Memory B cell (primary cell): ENCODE data around the gene EFL1.

Experiments used
- ATAC-seq: fragments of 150-1000 bp; cut with Tn5 transposase; 2 replicates; pipeline ENCODE4 v1.10.0; 2021; ENCODE audit warnings: low read depth, mild to moderate bottlenecking, moderate library complexity
- DNase-seq, 2 donors: peaks; one replicate each; pipeline ENCODE4 v3.0.0; 2022; ENCODE audit warnings: low spot score in 2 of 2
- H3K27ac Mint-ChIP-seq: one replicate; pipeline ENCODE4 v1.8.0; 2022; ENCODE audit warnings: mild to moderate bottlenecking, moderate library complexity, mixed read lengths
- H3K27me3 Mint-ChIP-seq: one replicate; pipeline ENCODE4 v1.8.0; 2022; ENCODE audit warnings: mixed read lengths
- H3K36me3 Mint-ChIP-seq: one replicate; pipeline ENCODE4 v1.8.0; 2022; ENCODE audit warnings: mild to moderate bottlenecking, mixed read lengths
- H3K4me1 Mint-ChIP-seq: one replicate; pipeline ENCODE4 v1.8.0; 2022; ENCODE audit warnings: mixed read lengths
- H3K4me3 Mint-ChIP-seq: one replicate; pipeline ENCODE4 v1.8.0; 2022; ENCODE audit warnings: mild to moderate bottlenecking, moderate library complexity, mixed read lengths
- H3K9me3 Mint-ChIP-seq: one replicate; pipeline ENCODE4 v1.8.0; 2022; ENCODE audit warnings: mixed read lengths

EFL1 gene

GRCh38 chr15:82143390-82144385 is 118.8 kb downstream of the EFL1 start:
- DNase-seq (no peak), ATAC-seq (no peak)
- peaks cover 14% of the 10 kb centered on the region for H3K36me3 Mint-ChIP-seq
- no peaks in the 10 kb centered on the region for H3K27me3 Mint-ChIP-seq
- H3K4me1 Mint-ChIP-seq = peaks cover 5% of the 10 kb centered on the region
- no peaks in the 10 kb centered on the region for H3K9me3 Mint-ChIP-seq
- H3K27ac Mint-ChIP-seq = no peak overlapping the region
- no peak overlapping the region for H3K4me3 Mint-ChIP-seq

GRCh38 chr15:82140886-82141285 is 121.6 kb downstream of the EFL1 start:
- ATAC-seq = no peak
- H3K27me3 Mint-ChIP-seq = no peaks in the 10 kb centered on the region
- H3K9me3 Mint-ChIP-seq = no peaks in the 10 kb centered on the region
- no peak overlapping the region for H3K27ac Mint-ChIP-seq
- H3K36me3 Mint-ChIP-seq = peaks cover 20% of the 10 kb centered on the region
- H3K4me3 Mint-ChIP-seq = no peak overlapping the region
- no peak for DNase-seq
- H3K4me1 Mint-ChIP-seq = peaks cover 5% of the 10 kb centered on the region

- H3K27me3 Mint-ChIP-seq = no peaks in the 10 kb centered on the region
- no peaks in the 10 kb centered on the region for H3K9me3 Mint-ChIP-seq
- H3K4me1 Mint-ChIP-seq = peaks cover 5% of the 10 kb centered on the region
- peaks cover 25% of the 10 kb centered on the region for H3K36me3 Mint-ChIP-seq
- H3K27ac Mint-ChIP-seq = no peak overlapping the region
- DNase-seq (no peak), ATAC-seq (no peak)
- H3K4me3 Mint-ChIP-seq = no peak overlapping the region
Observed at GRCh38 chr15:82139823-82140268, 122.7 kb downstream of the EFL1 start.

- Mint-ChIP-seq H3K36me3 (peaks cover 24% of the 10 kb centered on the region), H3K27me3 (no peaks in the 10 kb centered on the region), H3K4me1 (peaks cover 5% of the 10 kb centered on the region), H3K27ac (peak overlapping the region; percentile 12), H3K9me3 (no peaks in the 10 kb centered on the region), H3K4me3 (no peak overlapping the region)
- ATAC-seq (no peak), DNase-seq (no peak)
Observed at GRCh38 chr15:82138306-82138705, 124.2 kb downstream of the EFL1 start.

GRCh38 chr15:82137261-82137660 is 125.3 kb downstream of the EFL1 start:
- DNase-seq = no peak
- no peak for ATAC-seq
- no peaks in the 10 kb centered on the region for H3K27me3 Mint-ChIP-seq
- H3K4me1 Mint-ChIP-seq = peaks cover 5% of the 10 kb centered on the region
- H3K9me3 Mint-ChIP-seq = no peaks in the 10 kb centered on the region
- H3K4me3 Mint-ChIP-seq = no peak overlapping the region
- H3K36me3 Mint-ChIP-seq = peaks cover 29% of the 10 kb centered on the region
- H3K27ac Mint-ChIP-seq = no peak overlapping the region

- H3K4me3 Mint-ChIP-seq = no peak overlapping the region
- ATAC-seq (no peak), DNase-seq (no peak)
- no peaks in the 10 kb centered on the region for H3K27me3 Mint-ChIP-seq
- H3K36me3 Mint-ChIP-seq = peaks cover 32% of the 10 kb centered on the region
- H3K27ac Mint-ChIP-seq = no peak overlapping the region
- H3K4me1 Mint-ChIP-seq = peaks cover 5% of the 10 kb centered on the region
- no peaks in the 10 kb centered on the region for H3K9me3 Mint-ChIP-seq
Observed at GRCh38 chr15:82136120-82136519, 126.4 kb downstream of the EFL1 start.

- no peak for ATAC-seq
- H3K27ac Mint-ChIP-seq = no peak overlapping the region
- DNase-seq = no peak
- peaks cover 33% of the 10 kb centered on the region for H3K36me3 Mint-ChIP-seq
- peaks cover 5% of the 10 kb centered on the region for H3K4me1 Mint-ChIP-seq
- H3K27me3 Mint-ChIP-seq = no peaks in the 10 kb centered on the region
- H3K4me3 Mint-ChIP-seq = no peak overlapping the region
- no peaks in the 10 kb centered on the region for H3K9me3 Mint-ChIP-seq
Observed at GRCh38 chr15:82135638-82136037, 126.9 kb downstream of the EFL1 start.

GRCh38 chr15:82134461-82134860 is 128.1 kb downstream of the EFL1 start:
- Mint-ChIP-seq H3K27me3 (no peaks in the 10 kb centered on the region), H3K4me1 (no peaks in the 10 kb centered on the region), H3K4me3 (no peak overlapping the region), H3K27ac (no peak overlapping the region), H3K9me3 (no peaks in the 10 kb centered on the region), H3K36me3 (peaks cover 41% of the 10 kb centered on the region)
- no peak for DNase-seq
- ATAC-seq = no peak

- ATAC-seq = no peak
Observed at GRCh38 chr15:82133251-82133650, 129.3 kb downstream of the EFL1 start.

GRCh38 chr15:82132742-82133141 is 129.8 kb downstream of the EFL1 start:
- Mint-ChIP-seq H3K4me1 (no peaks in the 10 kb centered on the region), H3K27ac (no peak overlapping the region), H3K4me3 (no peak overlapping the region), H3K27me3 (no peaks in the 10 kb centered on the region), H3K36me3 (peaks cover 39% of the 10 kb centered on the region), H3K9me3 (no peaks in the 10 kb centered on the region)
- no peak for DNase-seq
- no peak for ATAC-seq

More at GRCh38 chr15:82133251-82133650, 129.3 kb downstream of the EFL1 start:
- DNase-seq = no peak
- H3K27ac Mint-ChIP-seq = no peak overlapping the region
- H3K4me3 Mint-ChIP-seq = no peak overlapping the region
- no peaks in the 10 kb centered on the region for H3K9me3 Mint-ChIP-seq
- no peaks in the 10 kb centered on the region for H3K27me3 Mint-ChIP-seq
- H3K36me3 Mint-ChIP-seq = peaks cover 41% of the 10 kb centered on the region
- no peaks in the 10 kb centered on the region for H3K4me1 Mint-ChIP-seq

GRCh38 chr15:82132096-82132495 is 130.4 kb downstream of the EFL1 start:
- H3K4me3 Mint-ChIP-seq = no peak overlapping the region
- no peak overlapping the region for H3K27ac Mint-ChIP-seq
- H3K36me3 Mint-ChIP-seq = peaks cover 37% of the 10 kb centered on the region
- no peak for ATAC-seq
- no peaks in the 10 kb centered on the region for H3K27me3 Mint-ChIP-seq
- no peaks in the 10 kb centered on the region for H3K9me3 Mint-ChIP-seq
- no peaks in the 10 kb centered on the region for H3K4me1 Mint-ChIP-seq
- DNase-seq = no peak

GRCh38 chr15:82130248-82130647 is 132.3 kb downstream of the EFL1 start:
- no peak for DNase-seq
- peaks cover 32% of the 10 kb centered on the region for H3K36me3 Mint-ChIP-seq
- H3K9me3 Mint-ChIP-seq = no peaks in the 10 kb centered on the region
- H3K27ac Mint-ChIP-seq = no peak overlapping the region
- H3K4me1 Mint-ChIP-seq = no peaks in the 10 kb centered on the region
- no peak for ATAC-seq
- no peak overlapping the region for H3K4me3 Mint-ChIP-seq
- H3K27me3 Mint-ChIP-seq = no peaks in the 10 kb centered on the region

GRCh38 chr15:82129761-82130160 is 132.8 kb downstream of the EFL1 start:
- H3K9me3 Mint-ChIP-seq = no peaks in the 10 kb centered on the region
- H3K27ac Mint-ChIP-seq = no peak overlapping the region
- H3K27me3 Mint-ChIP-seq = no peaks in the 10 kb centered on the region
- H3K36me3 Mint-ChIP-seq = peaks cover 35% of the 10 kb centered on the region
- no peak for ATAC-seq
- H3K4me3 Mint-ChIP-seq = no peak overlapping the region
- no peak for DNase-seq
- H3K4me1 Mint-ChIP-seq = no peaks in the 10 kb centered on the region

GRCh38 chr15:82129149-82129692 is 133.3 kb downstream of the EFL1 start:
- no peaks in the 10 kb centered on the region for H3K4me1 Mint-ChIP-seq
- H3K27ac Mint-ChIP-seq = no peak overlapping the region
- no peaks in the 10 kb centered on the region for H3K9me3 Mint-ChIP-seq
- peaks cover 34% of the 10 kb centered on the region for H3K36me3 Mint-ChIP-seq
- ATAC-seq (no peak), DNase-seq (no peak)
- H3K4me3 Mint-ChIP-seq = no peak overlapping the region
- H3K27me3 Mint-ChIP-seq = no peaks in the 10 kb centered on the region
